Stimulated activated memory B cell treated with anti-CD40 and anti-IgM and Interleukin-4, amounts not matched to agents 10 μg/mL and 1 μg/mL and 100 μg/mL, for 72 hours (primary cell): ENCODE data around the gene LOC128125822.
"Not testable (repeated sequence)": the region's sequence is repeated elsewhere in the genome, so short reads cannot be mapped to it uniquely, and the experiment has no call there.

ENCODE experiments used
- ATAC-seq: fragments of 150-1000 bp; cut with Tn5 transposase; 2 replicates; pipeline ENCODE4 v1.10.0; 2021
- H3K27ac Mint-ChIP-seq: one replicate; pipeline ENCODE4 v1.8.0; 2022; ENCODE audit warnings: mild to moderate bottlenecking, mixed read lengths
- H3K27me3 Mint-ChIP-seq: one replicate; pipeline ENCODE4 v1.8.0; 2022; ENCODE audit warnings: mixed read lengths
- H3K36me3 Mint-ChIP-seq: one replicate; pipeline ENCODE4 v1.8.0; 2022; ENCODE audit warnings: mixed read lengths
- H3K4me1 Mint-ChIP-seq: one replicate; pipeline ENCODE4 v1.8.0; 2022; ENCODE audit warnings: mixed read lengths
- H3K4me3 Mint-ChIP-seq: one replicate; pipeline ENCODE4 v1.8.0; 2022; ENCODE audit warnings: mild to moderate bottlenecking, moderate library complexity, mixed read lengths
- H3K9me3 Mint-ChIP-seq: one replicate; pipeline ENCODE4 v1.8.0; 2022; ENCODE audit warnings: mixed read lengths

Gene LOC128125822

GRCh38 chr6:63585652-63586051 is 13.4 kb downstream of the LOC128125822 start:
- H3K27ac Mint-ChIP-seq, H3K27me3 Mint-ChIP-seq, H3K4me1 Mint-ChIP-seq, H3K9me3 Mint-ChIP-seq, H3K4me3 Mint-ChIP-seq, ATAC-seq: not testable (repeated sequence)
- peaks cover 16% of the 10 kb centered on the region for H3K36me3 Mint-ChIP-seq

- Mint-ChIP-seq H3K4me1 (no peaks in the 10 kb centered on the region), H3K9me3 (no peaks in the 10 kb centered on the region), H3K4me3 (no peak overlapping the region), H3K27ac (no peak overlapping the region), H3K27me3 (no peaks in the 10 kb centered on the region), H3K36me3 (no peaks in the 10 kb centered on the region)
- no peak for ATAC-seq
Measured at GRCh38 chr6:63589952-63590411, 17.7 kb downstream of the LOC128125822 start.

DNA sequence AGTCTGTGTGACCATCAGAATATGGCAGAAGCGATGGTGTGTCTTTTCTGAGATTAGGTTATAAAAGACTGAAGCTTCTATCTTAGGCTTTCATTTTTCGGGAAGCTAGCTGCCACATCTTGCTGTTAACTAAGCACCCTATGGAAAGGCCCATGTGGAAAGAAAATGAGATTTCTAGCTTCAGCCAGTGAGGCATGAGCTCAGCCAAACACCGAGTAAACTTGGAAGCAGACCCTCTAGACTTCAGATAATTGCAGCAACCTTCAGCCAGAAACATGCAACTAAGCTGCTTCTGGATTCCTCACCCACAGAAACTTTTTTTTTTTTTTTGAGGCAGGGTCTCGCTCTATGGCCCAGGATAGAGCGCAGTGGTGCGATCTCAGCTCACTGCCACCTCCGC is 20.6 kb downstream of the LOC128125822 start:
- Mint-ChIP-seq H3K4me1 (peaks cover 3% of the 10 kb centered on the region), H3K36me3 (no peaks in the 10 kb centered on the region), H3K27me3 (no peaks in the 10 kb centered on the region), H3K27ac (no peak overlapping the region), H3K4me3 (no peak overlapping the region), H3K9me3 (no peaks in the 10 kb centered on the region)
- ATAC-seq, result no peak

DNA sequence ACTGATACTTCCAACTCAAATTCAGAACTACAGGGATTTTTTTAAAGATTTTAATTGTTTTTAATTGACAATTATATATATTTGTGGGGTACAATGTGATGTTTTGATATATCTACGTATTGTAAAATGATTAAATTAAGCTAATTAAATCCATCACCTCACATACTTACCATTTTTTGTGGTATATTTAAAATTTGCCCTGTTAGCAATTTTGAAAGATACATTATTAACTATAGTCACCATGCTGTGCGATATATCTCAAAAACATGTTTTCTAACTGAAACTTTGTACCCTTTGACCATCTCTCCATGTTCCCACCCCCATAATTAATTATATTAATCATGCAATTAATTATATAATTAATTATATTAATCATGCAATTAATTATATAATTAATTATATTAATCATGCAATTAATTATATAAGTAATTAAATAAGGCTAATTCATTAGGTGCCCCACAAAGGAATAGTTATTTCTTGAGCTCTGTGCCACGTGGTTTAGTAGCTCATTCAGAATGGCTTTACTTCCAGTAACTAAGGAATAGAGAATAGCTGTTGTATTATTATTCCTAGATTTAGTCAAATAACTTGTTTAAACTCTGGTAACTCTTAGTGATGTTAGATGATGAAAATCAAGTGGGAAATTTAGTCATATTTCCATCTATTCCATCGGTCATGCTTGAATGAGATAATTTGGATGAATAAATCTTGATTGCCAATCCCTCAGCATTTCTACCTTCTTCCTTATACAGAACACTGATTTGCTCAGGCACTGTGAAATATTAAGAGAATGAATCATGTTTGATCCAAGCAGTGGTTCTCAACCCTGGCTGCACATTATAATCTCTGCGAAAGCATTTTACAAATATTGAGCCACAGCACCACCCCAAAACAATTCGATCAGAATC is 25.1 kb downstream of the LOC128125822 start:
- Mint-ChIP-seq H3K9me3 (no peaks in the 10 kb centered on the region), H3K27ac (no peak overlapping the region), H3K4me1 (peaks cover 17% of the 10 kb centered on the region), H3K4me3 (peak overlapping the region; percentile 88), H3K36me3 (no peaks in the 10 kb centered on the region), H3K27me3 (no peaks in the 10 kb centered on the region)
- no peak for ATAC-seq

GRCh38 chr6:63598049-63599036 is 26.1 kb downstream of the LOC128125822 start:
- Mint-ChIP-seq H3K4me3 (peak overlapping the region; percentile 88), H3K27ac (peak overlapping the region; percentile 63), H3K9me3 (no peaks in the 10 kb centered on the region), H3K27me3 (no peaks in the 10 kb centered on the region), H3K36me3 (no peaks in the 10 kb centered on the region), H3K4me1 (peaks cover 17% of the 10 kb centered on the region)
- peak; percentile 98 for ATAC-seq

DNA sequence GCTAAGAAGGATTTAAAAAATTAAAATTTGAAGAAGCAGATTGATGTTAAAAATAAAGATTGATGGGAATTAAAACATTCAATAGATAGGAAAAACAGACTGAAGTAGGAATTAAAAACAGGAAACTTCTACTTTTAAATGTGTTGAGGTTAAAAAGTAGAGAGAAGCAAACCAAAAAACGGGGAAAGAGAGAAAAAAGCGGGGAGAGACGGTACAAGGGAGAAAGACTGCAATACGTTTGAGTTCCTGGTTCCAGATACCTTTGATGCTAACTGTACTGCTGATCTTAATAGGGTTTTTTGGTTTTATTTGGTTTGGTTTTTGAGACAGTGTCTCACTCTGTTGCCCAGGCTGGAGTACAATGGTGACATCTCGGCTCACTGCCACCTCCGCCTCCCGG is 27.0 kb downstream of the LOC128125822 start:
- Mint-ChIP-seq H3K4me1 (peaks cover 17% of the 10 kb centered on the region), H3K36me3 (no peaks in the 10 kb centered on the region), H3K4me3 (no peak overlapping the region), H3K27ac (peak overlapping the region; percentile 63), H3K27me3 (no peaks in the 10 kb centered on the region), H3K9me3 (no peaks in the 10 kb centered on the region)
- ATAC-seq, result no peak

DNA sequence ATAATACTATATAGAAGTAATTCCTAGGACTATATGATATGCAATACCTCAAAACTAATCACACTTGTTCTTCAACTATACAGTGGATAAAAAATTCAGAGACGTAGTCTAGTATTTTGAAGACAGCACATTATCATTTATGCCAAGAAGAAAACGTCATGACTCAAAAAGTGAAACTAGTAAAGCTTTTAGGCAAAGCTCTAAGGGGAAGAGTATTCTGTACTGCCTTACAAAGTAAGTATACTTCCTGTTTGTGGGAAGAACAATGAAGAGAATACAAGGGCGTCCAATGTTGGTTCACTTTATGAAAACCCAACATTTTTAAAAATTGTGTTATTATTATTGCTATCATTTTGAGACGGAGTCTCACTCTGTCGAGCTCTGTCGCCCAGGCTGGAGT is 27.9 kb downstream of the LOC128125822 start:
- no peak for ATAC-seq
- Mint-ChIP-seq H3K9me3 (no peaks in the 10 kb centered on the region), H3K4me1 (peaks cover 17% of the 10 kb centered on the region), H3K27me3 (no peaks in the 10 kb centered on the region), H3K36me3 (no peaks in the 10 kb centered on the region), H3K27ac (no peak overlapping the region), H3K4me3 (no peak overlapping the region)

- no peak for ATAC-seq
- H3K4me3 Mint-ChIP-seq, result no peak overlapping the region
Measured at GRCh38 chr6:63609231-63609630, 37.0 kb downstream of the LOC128125822 start.

DNA sequence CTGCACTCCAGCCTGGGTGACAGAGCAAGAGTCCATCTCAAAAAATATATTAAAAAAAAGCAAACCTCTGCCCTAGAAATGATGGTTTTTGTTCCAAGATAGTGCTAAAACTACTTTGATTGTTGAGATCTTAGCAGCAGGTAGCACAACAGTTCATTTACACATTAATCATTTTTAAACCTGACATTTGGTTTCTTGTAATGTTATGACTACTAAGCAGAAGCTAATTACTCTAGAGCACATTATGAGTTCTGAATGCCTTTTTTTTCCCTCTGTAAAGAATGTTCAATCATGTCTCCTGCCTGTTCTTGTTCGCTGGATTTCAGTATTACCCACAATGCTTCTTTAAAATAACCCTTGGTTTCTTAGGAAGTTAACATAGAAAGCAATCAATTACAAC is 38.7 kb downstream of the LOC128125822 start:
- no peak for ATAC-seq
- Mint-ChIP-seq H3K27ac (no peak overlapping the region), H3K27me3 (peaks cover under 1% of the 10 kb centered on the region), H3K36me3 (no peaks in the 10 kb centered on the region), H3K9me3 (no peaks in the 10 kb centered on the region), H3K4me1 (no peaks in the 10 kb centered on the region), H3K4me3 (no peak overlapping the region)

More at GRCh38 chr6:63609231-63609630, 37.0 kb downstream of the LOC128125822 start:
- Mint-ChIP-seq H3K4me1 (no peaks in the 10 kb centered on the region), H3K36me3 (no peaks in the 10 kb centered on the region), H3K9me3 (no peaks in the 10 kb centered on the region), H3K27me3 (no peaks in the 10 kb centered on the region), H3K27ac (no peak overlapping the region)

- H3K4me3 Mint-ChIP-seq, result no peak overlapping the region
- no peaks in the 10 kb centered on the region for H3K36me3 Mint-ChIP-seq
- peaks cover 6% of the 10 kb centered on the region for H3K27me3 Mint-ChIP-seq
- no peaks in the 10 kb centered on the region for H3K9me3 Mint-ChIP-seq
- ATAC-seq, result no peak
- no peaks in the 10 kb centered on the region for H3K4me1 Mint-ChIP-seq
- H3K27ac Mint-ChIP-seq, result no peak overlapping the region
Measured at GRCh38 chr6:63611560-63611959, 39.3 kb downstream of the LOC128125822 start.

DNA sequence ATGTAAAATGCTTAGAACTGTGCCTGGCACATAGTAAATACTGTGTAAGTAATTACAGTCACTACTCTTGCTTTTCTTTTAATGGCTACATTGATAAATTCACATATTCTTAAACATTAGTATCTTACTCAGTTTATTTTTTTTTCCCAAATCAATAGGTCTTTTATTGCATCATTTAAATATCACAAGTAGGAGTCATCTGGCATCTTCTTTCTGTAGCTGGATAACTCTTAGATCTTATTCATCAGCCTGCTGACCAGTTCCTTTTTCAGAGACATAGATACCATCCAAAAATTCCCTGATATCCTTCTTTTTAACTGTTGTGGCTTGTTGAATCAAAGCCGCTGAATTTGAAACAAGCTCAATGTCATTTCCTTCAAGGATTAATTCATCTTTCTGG is 43.3 kb downstream of the LOC128125822 start:
- no peaks in the 10 kb centered on the region for H3K9me3 Mint-ChIP-seq
- H3K4me1 Mint-ChIP-seq, result no peaks in the 10 kb centered on the region
- H3K27me3 Mint-ChIP-seq, result peaks cover 42% of the 10 kb centered on the region
- H3K4me3 Mint-ChIP-seq, result no peak overlapping the region
- no peaks in the 10 kb centered on the region for H3K36me3 Mint-ChIP-seq
- ATAC-seq, result no peak
- H3K27ac Mint-ChIP-seq, result no peak overlapping the region
